K562 (cell line): Measurements from ENCODE around the gene C6orf89. TPM values are rescaled to one million over a fixed set of nuclear protein-coding genes. Genes with fewer than 3 reads are reported as not detected.
A peak's percentile ranks its signal among the peaks of the same experiment; 100 is the strongest.

ENCODE experiments used
- CBX1 ChIP-seq: sonication (generic); IDR thresholded peaks from 2 replicates; pipeline ENCODE4 v1.6.1; 2016; ENCODE audit warnings: antibody characterized with exemption, low read depth, mild to moderate bottlenecking
- CREM ChIP-seq: IDR thresholded peaks from 2 replicates; pipeline ENCODE4 v1.6.1; 2014; ENCODE audit warnings: antibody characterized with exemption, low read depth
- ETV5 ChIP-seq: sonication (generic); formaldehyde crosslinking; IDR thresholded peaks from 2 replicates; pipeline ENCODE4 v1.4.0; 2020; ENCODE audit warnings: low read depth, mild to moderate bottlenecking, missing genetic modification reagents
- GABPB1 ChIP-seq: sonication (generic); formaldehyde crosslinking; IDR thresholded peaks from 2 replicates; pipeline ENCODE4 v1.8.0; 2022; ENCODE audit warnings: mild to moderate bottlenecking, missing genetic modification reagents
- GATAD2B ChIP-seq: fragments of 450-650 bp; IDR thresholded peaks from 2 replicates; pipeline ENCODE4 v1.6.1; 2017; ENCODE audit warnings: mild to moderate bottlenecking, borderline replicate concordance
- HMGN3 ChIP-seq: IDR thresholded peaks from 2 replicates; pipeline ENCODE4 v1.6.1; 2011; ENCODE audit warnings: borderline replicate concordance, low read depth, mild to moderate bottlenecking, mixed read lengths, low read length; ENCODE audit not compliant: insufficient read length; ENCODE audit errors: extremely low read depth
- LARP7 ChIP-seq: fragments of 450-650 bp; IDR thresholded peaks from 2 replicates; pipeline ENCODE4 v1.6.1; 2016
- MYBL2 ChIP-seq, 2 experiments: fragments of 450-650 bp in 1 of 2; sonication (generic) in 1 of 2; formaldehyde crosslinking in 1 of 2; IDR thresholded peaks; 2 replicates each; pipeline versions ENCODE4 v1.6.1 to v1.8.1; 2017 to 2022; ENCODE audit warnings: borderline replicate concordance in 1 of 2, inconsistent platforms in 1 of 2, low read depth in 1 of 2, mild to moderate bottlenecking in 1 of 2, missing genetic modification reagents in 1 of 2, moderate library complexity in 1 of 2
- RBM39 ChIP-seq: fragments of 200-400 bp; formaldehyde crosslinking; optimal IDR thresholded peaks from 2 replicates; pipeline ENCODE3; 2018; ENCODE audit warnings: low read depth, low read length
- SIN3B ChIP-seq: fragments of 450-650 bp; IDR thresholded peaks from 2 replicates; pipeline ENCODE4 v1.6.1; 2017; ENCODE audit warnings: low read depth, mild to moderate bottlenecking, moderate library complexity
- SIRT6 ChIP-seq: IDR thresholded peaks from one replicate; pipeline ENCODE4 v1.6.1; 2012; ENCODE audit warnings: low read depth, mild to moderate bottlenecking, control low read depth, inconsistent platforms, low read length, moderate library complexity
- SLC30A9 ChIP-seq: fragments of 250-450 bp; sonication (Bioruptor Pico); IDR thresholded peaks from 2 replicates; pipeline ENCODE4 v1.8.0; 2022; ENCODE audit warnings: mild to moderate bottlenecking, moderate library complexity
- TAF9B ChIP-seq: fragments of 450-650 bp; IDR thresholded peaks from 2 replicates; pipeline ENCODE4 v1.6.1; 2018; ENCODE audit warnings: mild to moderate bottlenecking; ENCODE audit not compliant: partially characterized antibody
- XRCC3 ChIP-seq: fragments of 450-650 bp; IDR thresholded peaks from 2 replicates; pipeline ENCODE4 v1.6.1; 2017; ENCODE audit warnings: mild to moderate bottlenecking, moderate library complexity
- ZNF384 ChIP-seq: IDR thresholded peaks from 2 replicates; pipeline ENCODE4 v1.6.1; 2012; ENCODE audit warnings: low read depth, low read length, improper control_type of control experiment
- ZNF583 ChIP-seq: fragments of 250-450 bp; sonication (Bioruptor Pico); IDR thresholded peaks from 2 replicates; pipeline ENCODE4 v1.4.0; 2020
- polyA plus RNA-seq, 8 experiments: library from polyadenylated mRNA; depleted of rRNA in 4 of 8; stranded (reverse) in 5 of 8; unstranded in 3 of 8; fragments of >200 nt; fragmentation: Nextera tagmentation in 2 of 8; fragmentation: Illumina TruSeq in 1 of 8; extraction: Ambion mirVana in 2 of 8; extraction: Trizol in 1 of 8; gene quantifications; 2 replicates each; pipeline versions ENCODE4 v1.2.1 to v1.2.3, GENCODE V29; 2011 to 2014; ENCODE audit warnings: inconsistent platforms in 1 of 8, missing spikeins in 1 of 8
- total RNA-seq, 7 experiments: library from RNA; depleted of rRNA in 6 of 7; stranded (reverse); fragments of >200 nt in 6 of 7; fragmentation: Illumina TruSeq in 2 of 7; extraction: Trizol in 2 of 7; gene quantifications; 2 replicates each; pipeline versions ENCODE4 v1.2.1 to v1.2.3, GENCODE V29; 2011 to 2021; ENCODE audit warnings: low replicate concordance in 1 of 7
- TF ChIP-seq, protein P1 (sequence below): sonication (generic); formaldehyde crosslinking; IDR thresholded peaks from 2 replicates; pipeline ENCODE4 v1.8.0; 2023; ENCODE audit warnings: mild to moderate bottlenecking, missing genetic modification reagents

Gene C6orf89
- total and polyA plus RNA-seq, 9 of the 15 experiments (the other 6 are each of a cell fraction or from before 2014, with no cell fraction given): 35.2 to 111 (median 58.5) TPM

DNA sequence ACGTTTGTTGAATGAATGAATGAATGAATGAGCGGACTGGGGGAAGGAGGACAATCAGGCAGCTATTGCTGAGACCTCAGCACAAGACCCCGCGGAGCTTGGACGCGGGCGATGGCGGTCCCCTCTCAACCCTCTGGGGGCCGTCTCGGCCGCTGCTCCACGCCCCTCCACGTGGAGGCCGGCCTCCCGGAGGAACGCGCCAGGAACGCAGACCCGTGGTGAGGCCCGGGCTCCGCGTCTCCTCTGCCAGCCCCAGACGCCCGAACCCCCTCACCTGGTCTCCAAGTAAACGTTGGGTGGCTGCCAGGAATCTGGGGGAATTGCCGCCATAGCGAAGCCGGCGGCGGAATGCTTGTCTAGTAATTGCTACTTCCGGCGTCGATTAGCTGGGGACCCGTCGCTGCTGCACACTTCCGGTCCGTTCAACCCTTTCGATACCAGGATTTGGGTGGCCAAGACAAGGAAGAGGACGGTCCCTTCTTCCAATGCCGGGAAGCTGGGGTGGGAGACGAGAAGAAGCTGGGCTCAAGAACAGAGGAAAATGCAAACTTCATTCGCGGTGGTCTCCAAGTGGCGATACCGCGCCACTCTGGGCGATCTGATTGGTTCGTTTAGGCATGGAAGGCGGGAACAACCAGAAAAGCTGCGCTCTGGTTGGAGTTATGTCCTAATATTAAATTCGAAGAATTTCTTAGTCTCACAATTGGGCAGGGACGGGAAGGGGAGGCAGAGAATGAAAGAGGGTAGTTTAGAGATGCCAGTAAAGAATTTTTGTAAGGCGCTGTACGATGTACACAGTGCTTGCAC is 11.1 kb upstream of the C6orf89 start, which contains the start of gene PPIL1 (continued):
- peak; percentile 45 for TF ChIP-seq HMGN3
- peak; percentile 87 for TF ChIP-seq SIN3B
- peak; percentile 14; the same call in 1 of the 2 replicates for TF ChIP-seq LARP7
- peak; percentile 74 for TF ChIP-seq ETV5 (CRISPR knock-in tag)
- TF ChIP-seq, protein P1, sequence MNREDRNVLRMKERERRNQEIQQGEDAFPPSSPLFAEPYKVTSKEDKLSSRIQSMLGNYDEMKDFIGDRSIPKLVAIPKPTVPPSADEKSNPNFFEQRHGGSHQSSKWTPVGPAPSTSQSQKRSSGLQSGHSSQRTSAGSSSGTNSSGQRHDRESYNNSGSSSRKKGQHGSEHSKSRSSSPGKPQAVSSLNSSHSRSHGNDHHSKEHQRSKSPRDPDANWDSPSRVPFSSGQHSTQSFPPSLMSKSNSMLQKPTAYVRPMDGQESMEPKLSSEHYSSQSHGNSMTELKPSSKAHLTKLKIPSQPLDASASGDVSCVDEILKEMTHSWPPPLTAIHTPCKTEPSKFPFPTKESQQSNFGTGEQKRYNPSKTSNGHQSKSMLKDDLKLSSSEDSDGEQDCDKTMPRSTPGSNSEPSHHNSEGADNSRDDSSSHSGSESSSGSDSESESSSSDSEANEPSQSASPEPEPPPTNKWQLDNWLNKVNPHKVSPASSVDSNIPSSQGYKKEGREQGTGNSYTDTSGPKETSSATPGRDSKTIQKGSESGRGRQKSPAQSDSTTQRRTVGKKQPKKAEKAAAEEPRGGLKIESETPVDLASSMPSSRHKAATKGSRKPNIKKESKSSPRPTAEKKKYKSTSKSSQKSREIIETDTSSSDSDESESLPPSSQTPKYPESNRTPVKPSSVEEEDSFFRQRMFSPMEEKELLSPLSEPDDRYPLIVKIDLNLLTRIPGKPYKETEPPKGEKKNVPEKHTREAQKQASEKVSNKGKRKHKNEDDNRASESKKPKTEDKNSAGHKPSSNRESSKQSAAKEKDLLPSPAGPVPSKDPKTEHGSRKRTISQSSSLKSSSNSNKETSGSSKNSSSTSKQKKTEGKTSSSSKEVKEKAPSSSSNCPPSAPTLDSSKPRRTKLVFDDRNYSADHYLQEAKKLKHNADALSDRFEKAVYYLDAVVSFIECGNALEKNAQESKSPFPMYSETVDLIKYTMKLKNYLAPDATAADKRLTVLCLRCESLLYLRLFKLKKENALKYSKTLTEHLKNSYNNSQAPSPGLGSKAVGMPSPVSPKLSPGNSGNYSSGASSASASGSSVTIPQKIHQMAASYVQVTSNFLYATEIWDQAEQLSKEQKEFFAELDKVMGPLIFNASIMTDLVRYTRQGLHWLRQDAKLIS (CRISPR knock-in tag): peak; percentile 91; the same call in 1 of the 2 replicates
- TF ChIP-seq XRCC3: no peak
- peak; percentile 18 for TF ChIP-seq RBM39
- TF ChIP-seq CREM: peak; percentile 81
- TF ChIP-seq TAF9B: peak; percentile 92
- 0 out of 2 replicates have a peak, but pooled peaks have one; percentile 76 for TF ChIP-seq ZNF583 (CRISPR knock-in tag)
- no peak; the same call in 1 of the 2 replicates for TF ChIP-seq CBX1
- no peak for TF ChIP-seq SIRT6
- TF ChIP-seq MYBL2 (IDR thresholded peaks at IDR 0.05; ENCODE audit: low read depth): no peak
- no peak for TF ChIP-seq MYBL2 (CRISPR knock-in tag; IDR thresholded peaks at IDR 0.05; ENCODE audit: borderline replicate concordance)
- peak; percentile 100 for TF ChIP-seq GABPB1
- peak; percentile 4; the same call in 1 of the 2 replicates for TF ChIP-seq ZNF384
- TF ChIP-seq GATAD2B: peak; percentile 48; the same call in 1 of the 2 replicates
- TF ChIP-seq SLC30A9 (CRISPR knock-in tag): 0 out of 2 replicates have a peak, but pooled peaks have one; percentile 22
